ENCODE results near the gene BARX2.

The BARX2 gene

GRCh38 chr11:129373489-129373953, 2.1 kb upstream of the BARX2 start:
- no peak for DNase-seq

GRCh38 chr11:129374081-129374992, 1.3 kb upstream of the BARX2 start:
- DNase-seq: no peak

GRCh38 chr11:129374993-129375750, 476 bp upstream of the BARX2 start:
- DNase-seq: no peak

- no peak for DNase-seq
These were observed 1.2 kb downstream of the BARX2 start for GRCh38 chr11:129376658-129377341.

GRCh38 chr11:129377739-129378138, 2.1 kb downstream of the BARX2 start:
- DNase-seq: no peak

- no peak for DNase-seq
These were observed 4.8 kb downstream of the BARX2 start for GRCh38 chr11:129380413-129380812.

GRCh38 chr11:129382583-129382982, 6.9 kb downstream of the BARX2 start:
- DNase-seq: no peak

- DNase-seq: no peak
These were observed 7.4 kb downstream of the BARX2 start for GRCh38 chr11:129383060-129383459.

- no peak for DNase-seq
These were observed 7.9 kb downstream of the BARX2 start for GRCh38 chr11:129383502-129383901.

- DNase-seq: no peak
These were observed 8.8 kb downstream of the BARX2 start for GRCh38 chr11:129384415-129384814.

GRCh38 chr11:129385801-129386200, 10.2 kb downstream of the BARX2 start:
- DNase-seq: no peak

- DNase-seq: no peak
These were observed 11.2 kb downstream of the BARX2 start for GRCh38 chr11:129386795-129387397.

- DNase-seq: no peak
These were observed 11.8 kb downstream of the BARX2 start for GRCh38 chr11:129387434-129387833.

- DNase-seq: no peak
These were observed 13.2 kb downstream of the BARX2 start for GRCh38 chr11:129388824-129389223.

- no peak for DNase-seq
These were observed 14.7 kb downstream of the BARX2 start for GRCh38 chr11:129390303-129390821.

GRCh38 chr11:129391360-129391759, 15.7 kb downstream of the BARX2 start:
- no peak for DNase-seq

- DNase-seq: no peak
These were observed 16.2 kb downstream of the BARX2 start for GRCh38 chr11:129391821-129392220.

GRCh38 chr11:129392995-129393394, 17.3 kb downstream of the BARX2 start:
- DNase-seq: no peak

GRCh38 chr11:129394709-129395108, 19.1 kb downstream of the BARX2 start:
- DNase-seq: no peak

GRCh38 chr11:129395432-129395831, 19.8 kb downstream of the BARX2 start:
- DNase-seq: no peak

GRCh38 chr11:129395883-129396282, 20.2 kb downstream of the BARX2 start:
- no peak for DNase-seq

Measured in anterior cingulate cortex (tissue), 58 donors.